ENCODE data around the gene C11orf91.

- TF ChIP-seq CTCF (conservative IDR thresholded peaks at IDR 0.05) = no peak
- no peak for TF ChIP-seq EZH2 (IDR thresholded peaks at IDR 0.05; ENCODE audit: low read depth)
These were observed 1.0 kb downstream of the C11orf91 start for GRCh38 chr11:33699515-33700062.
